Measurements from ENCODE around the gene ZNF579.

DNA sequence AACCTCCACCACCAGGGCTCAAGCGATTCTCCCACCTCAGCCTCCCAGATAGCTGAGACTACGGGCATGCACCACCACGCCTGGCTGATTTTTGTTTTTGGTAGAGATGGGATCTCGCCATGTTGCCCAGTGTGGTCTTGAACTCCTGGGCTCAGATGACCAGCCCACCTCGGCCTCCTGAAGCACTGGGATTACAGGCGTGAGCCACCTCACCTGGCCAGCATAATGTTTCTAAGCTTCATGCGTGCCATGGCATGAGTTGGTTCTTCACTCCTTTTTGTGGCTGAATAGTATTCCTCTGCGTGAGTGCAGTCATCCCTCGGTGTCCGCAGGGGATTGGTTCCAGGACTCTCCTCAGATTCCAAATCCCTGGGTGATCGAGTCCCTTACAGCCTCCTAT is 4.2 kb upstream of the ZNF579 start:
- TF ChIP-seq, protein P1, sequence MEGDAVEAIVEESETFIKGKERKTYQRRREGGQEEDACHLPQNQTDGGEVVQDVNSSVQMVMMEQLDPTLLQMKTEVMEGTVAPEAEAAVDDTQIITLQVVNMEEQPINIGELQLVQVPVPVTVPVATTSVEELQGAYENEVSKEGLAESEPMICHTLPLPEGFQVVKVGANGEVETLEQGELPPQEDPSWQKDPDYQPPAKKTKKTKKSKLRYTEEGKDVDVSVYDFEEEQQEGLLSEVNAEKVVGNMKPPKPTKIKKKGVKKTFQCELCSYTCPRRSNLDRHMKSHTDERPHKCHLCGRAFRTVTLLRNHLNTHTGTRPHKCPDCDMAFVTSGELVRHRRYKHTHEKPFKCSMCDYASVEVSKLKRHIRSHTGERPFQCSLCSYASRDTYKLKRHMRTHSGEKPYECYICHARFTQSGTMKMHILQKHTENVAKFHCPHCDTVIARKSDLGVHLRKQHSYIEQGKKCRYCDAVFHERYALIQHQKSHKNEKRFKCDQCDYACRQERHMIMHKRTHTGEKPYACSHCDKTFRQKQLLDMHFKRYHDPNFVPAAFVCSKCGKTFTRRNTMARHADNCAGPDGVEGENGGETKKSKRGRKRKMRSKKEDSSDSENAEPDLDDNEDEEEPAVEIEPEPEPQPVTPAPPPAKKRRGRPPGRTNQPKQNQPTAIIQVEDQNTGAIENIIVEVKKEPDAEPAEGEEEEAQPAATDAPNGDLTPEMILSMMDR (IDR thresholded peaks at IDR 0.05) = no peak
- TF ChIP-seq POLR2A (IDR thresholded peaks at IDR 0.05) (no peak), POLR2AphosphoS5 (IDR thresholded peaks at IDR 0.05) (no peak), EP300 (IDR thresholded peaks at IDR 0.05) (no peak)

Measured in upper lobe of left lung (tissue), 4 donors.